GM23248 (cell line): ENCODE measurements around the gene BHLHE23.

Source experiments
- EZH2 ChIP-seq: fragments of 200-600 bp; sonication (generic); IDR thresholded peaks from 2 replicates; pipeline ENCODE4 v1.6.1; 2018; ENCODE audit warnings: antibody characterized with exemption, mild to moderate bottlenecking; ENCODE audit not compliant: insufficient read depth, poor library complexity, severe bottlenecking
- EZH2phosphoT487 ChIP-seq: fragments of 200-600 bp; sonication (generic); IDR thresholded peaks from 2 replicates; pipeline ENCODE4 v1.6.1; 2018; ENCODE audit warnings: antibody characterized with exemption, moderate library complexity, mild to moderate bottlenecking, low read depth; ENCODE audit not compliant: insufficient read depth

- no peak for TF ChIP-seq EZH2
- no peak for TF ChIP-seq EZH2phosphoT487
Measured at GRCh38 chr20:63016514-63017075, 9.8 kb upstream of the BHLHE23 start.
